PC-9 (cell line): Measurements from ENCODE around the gene COL4A6.

ENCODE experiments used
- EZH2 ChIP-seq: fragments of 200-600 bp; sonication (generic); IDR thresholded peaks from 2 replicates; pipeline ENCODE4 v1.8.0; 2017; ENCODE audit warnings: antibody characterized with exemption, low read depth
- TF ChIP-seq, protein P1 (sequence below): fragments of 200-600 bp; sonication (generic); conservative IDR thresholded peaks from 2 replicates; pipeline ENCODE4 v1.6.1; 2017; ENCODE audit warnings: mixed run types, antibody characterized with exemption, mild to moderate bottlenecking, moderate library complexity

DNA sequence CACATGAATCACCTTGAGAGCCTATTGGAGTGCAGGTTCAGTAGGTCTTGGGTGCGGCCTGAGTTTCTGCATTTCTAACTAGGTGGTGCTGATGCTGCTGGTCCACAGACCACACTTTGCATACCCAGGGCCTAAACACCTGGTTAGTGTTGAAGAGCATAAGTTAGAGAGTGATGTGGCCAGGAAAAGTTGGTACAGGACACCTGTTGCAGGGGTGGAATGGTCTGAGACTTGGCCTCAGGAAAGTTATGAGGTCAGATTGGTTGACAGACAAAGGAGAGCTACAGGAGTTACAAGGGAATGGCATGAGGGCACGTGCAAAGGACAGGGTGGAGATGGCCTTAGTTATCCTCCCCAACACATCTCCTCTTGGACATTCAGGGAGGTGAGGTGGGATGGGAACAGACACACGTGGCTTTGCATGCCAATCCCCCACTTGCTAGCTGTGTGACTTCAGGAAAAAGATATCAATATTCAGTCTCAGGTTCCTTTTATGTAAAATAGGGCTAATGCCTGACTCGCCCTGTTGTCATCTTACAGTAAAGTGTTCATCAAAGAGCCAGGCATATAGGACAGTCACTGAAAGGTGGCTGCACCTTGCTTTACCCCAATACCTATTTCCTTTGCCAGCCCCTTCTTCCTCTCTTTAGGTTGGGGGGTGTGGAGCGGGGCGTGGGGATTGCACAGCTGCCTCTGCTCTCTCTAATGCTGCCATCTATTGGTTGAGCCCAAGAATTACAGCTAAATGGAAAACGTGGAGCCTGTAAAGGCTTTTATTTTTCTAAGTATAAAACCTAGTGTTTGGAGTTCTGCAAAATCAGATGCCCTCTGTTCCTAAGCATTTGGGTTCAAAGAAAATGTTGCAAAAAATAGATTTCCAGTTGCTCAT is 299.2 kb downstream of the COL4A6 start:
- TF ChIP-seq, protein P1, sequence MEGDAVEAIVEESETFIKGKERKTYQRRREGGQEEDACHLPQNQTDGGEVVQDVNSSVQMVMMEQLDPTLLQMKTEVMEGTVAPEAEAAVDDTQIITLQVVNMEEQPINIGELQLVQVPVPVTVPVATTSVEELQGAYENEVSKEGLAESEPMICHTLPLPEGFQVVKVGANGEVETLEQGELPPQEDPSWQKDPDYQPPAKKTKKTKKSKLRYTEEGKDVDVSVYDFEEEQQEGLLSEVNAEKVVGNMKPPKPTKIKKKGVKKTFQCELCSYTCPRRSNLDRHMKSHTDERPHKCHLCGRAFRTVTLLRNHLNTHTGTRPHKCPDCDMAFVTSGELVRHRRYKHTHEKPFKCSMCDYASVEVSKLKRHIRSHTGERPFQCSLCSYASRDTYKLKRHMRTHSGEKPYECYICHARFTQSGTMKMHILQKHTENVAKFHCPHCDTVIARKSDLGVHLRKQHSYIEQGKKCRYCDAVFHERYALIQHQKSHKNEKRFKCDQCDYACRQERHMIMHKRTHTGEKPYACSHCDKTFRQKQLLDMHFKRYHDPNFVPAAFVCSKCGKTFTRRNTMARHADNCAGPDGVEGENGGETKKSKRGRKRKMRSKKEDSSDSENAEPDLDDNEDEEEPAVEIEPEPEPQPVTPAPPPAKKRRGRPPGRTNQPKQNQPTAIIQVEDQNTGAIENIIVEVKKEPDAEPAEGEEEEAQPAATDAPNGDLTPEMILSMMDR, result peak; percentile 60
- no peak for TF ChIP-seq EZH2
